GM21381 (cell line): Measurements from ENCODE around the gene SEMA5B.

ENCODE experiments used
- ATAC-seq: cut with Tn5 transposase; IDR thresholded peaks from one replicate; pipeline ENCODE4 v1.9.1; 2021; ENCODE audit warnings: mild to moderate bottlenecking, moderate library complexity; ENCODE audit not compliant: unreplicated experiment

The SEMA5B gene

GRCh38 chr3:123027292-123028232 lies at the start of gene SEMA5B:
Gene SEMA5B, minus strand, starts transcription at chr3:123027763. Its CDS starts 66,500 bp downstream, at chr3:122961263.
- ATAC-seq = no peak

- ATAC-seq = no peak
These were observed 49.2 kb upstream of the SEMA5B start for GRCh38 chr3:123076496-123077418.

GRCh38 chr3:123076112-123076495 lies 48.5 kb upstream of the SEMA5B start:
- ATAC-seq = no peak

GRCh38 chr3:123075359-123075758 lies 47.8 kb upstream of the SEMA5B start:
- ATAC-seq = no peak

- no peak for ATAC-seq
These were observed 45.0 kb upstream of the SEMA5B start for GRCh38 chr3:123072564-123072963.

- ATAC-seq = no peak
These were observed 44.6 kb upstream of the SEMA5B start for GRCh38 chr3:123072152-123072551.

- no peak for ATAC-seq
These were observed 44.0 kb upstream of the SEMA5B start for GRCh38 chr3:123071581-123071980.

GRCh38 chr3:123071146-123071545 lies 43.6 kb upstream of the SEMA5B start:
- no peak for ATAC-seq

GRCh38 chr3:123070510-123070909 lies 42.9 kb upstream of the SEMA5B start:
- ATAC-seq = no peak

- ATAC-seq = no peak
These were observed 41.2 kb upstream of the SEMA5B start for GRCh38 chr3:123068601-123069381.

- ATAC-seq = peak; percentile 16
These were observed 40.4 kb upstream of the SEMA5B start for GRCh38 chr3:123067689-123068600.

- peak; percentile 86 for ATAC-seq
These were observed 39.5 kb upstream of the SEMA5B start, which contains the start of gene PDIA5 for GRCh38 chr3:123066896-123067688. Gene PDIA5, plus strand, starts transcription at chr3:123067025. Its CDS starts 140 bp downstream, at chr3:123067165.

GRCh38 chr3:123066599-123066895 lies 39.0 kb upstream of the SEMA5B start:
- ATAC-seq = no peak

GRCh38 chr3:123064914-123065313 lies 37.4 kb upstream of the SEMA5B start:
- ATAC-seq = no peak

GRCh38 chr3:123064506-123064905 lies 36.9 kb upstream of the SEMA5B start:
- no peak for ATAC-seq

GRCh38 chr3:123063034-123063433 lies 35.5 kb upstream of the SEMA5B start:
- no peak for ATAC-seq

- ATAC-seq = no peak
These were observed 34.3 kb upstream of the SEMA5B start for GRCh38 chr3:123061856-123062255.

GRCh38 chr3:123060054-123060453 lies 32.5 kb upstream of the SEMA5B start:
- no peak for ATAC-seq

GRCh38 chr3:123058505-123058904 lies 30.9 kb upstream of the SEMA5B start:
- ATAC-seq = no peak
